ENCODE data around the gene PDZD7. TPM values are rescaled to one million over a fixed set of nuclear protein-coding genes. Genes with fewer than 3 reads are reported as not detected.

PDZD7 gene
- polyA plus RNA-seq, 6 donors from 2014 or later: 0.23 to 0.87 TPM; not detected in 4

DNA sequence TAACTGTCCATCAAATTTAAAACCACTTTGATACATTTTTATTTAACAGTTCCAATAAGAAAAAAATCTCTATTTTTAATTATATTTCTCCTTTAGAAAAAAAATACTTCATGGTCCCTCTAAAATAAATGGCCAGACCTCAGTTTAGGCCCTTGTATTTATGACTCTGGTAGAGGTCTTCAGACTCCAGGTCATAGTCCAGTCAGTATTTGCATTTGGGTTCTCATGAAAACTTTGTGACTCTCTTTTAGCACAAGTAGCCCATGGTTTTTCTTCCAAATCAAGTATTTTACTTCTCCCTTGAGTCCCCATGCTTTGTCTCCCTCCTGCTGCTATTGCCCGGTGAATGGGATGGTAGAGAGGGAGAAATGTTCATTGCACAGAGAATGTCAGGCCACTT lies 67.1 kb downstream of the PDZD7 start:
- no peak overlapping the region for H3K27ac Mint-ChIP-seq
- H3K27me3 Mint-ChIP-seq: peaks cover 0 to 5% (median 0%) of the 10 kb centered on the region in 3 donors
- peaks cover 6 to 7% (median 6%) of the 10 kb centered on the region in 3 donors for H3K4me1 Mint-ChIP-seq
- no peaks in the 10 kb centered on the region for H3K9me3 Mint-ChIP-seq
- no peak for DNase-seq
- H3K36me3 Mint-ChIP-seq: peaks cover 4 to 22% of the 10 kb centered on the region in 2 donors
- H3K4me3 Mint-ChIP-seq: no peak overlapping the region
- ATAC-seq (ENCODE audit: low read depth in 2 of 2): no peak

- peaks cover 0 to 2% (median 0%) of the 10 kb centered on the region in 3 donors for H3K27me3 Mint-ChIP-seq
- H3K36me3 Mint-ChIP-seq: peaks cover 8 to 26% of the 10 kb centered on the region in 2 donors
- H3K4me3 Mint-ChIP-seq: no peak overlapping the region
- no peak overlapping the region for H3K27ac Mint-ChIP-seq
- DNase-seq: no peak
- ATAC-seq (ENCODE audit: low read depth in 2 of 2): no peak
- no peaks in the 10 kb centered on the region for H3K9me3 Mint-ChIP-seq
- no peaks in the 10 kb centered on the region for H3K4me1 Mint-ChIP-seq
These were observed 68.4 kb downstream of the PDZD7 start for GRCh38 chr10:100962351-100963080.

GRCh38 chr10:100960251-100960650 lies 70.7 kb downstream of the PDZD7 start:
- Mint-ChIP-seq H3K36me3 (peaks cover 8 to 26% of the 10 kb centered on the region in 2 donors), H3K27ac (no peak overlapping the region), H3K4me1 (no peaks in the 10 kb centered on the region), H3K27me3 (no peaks in the 10 kb centered on the region), H3K4me3 (no peak overlapping the region), H3K9me3 (no peaks in the 10 kb centered on the region)
- ATAC-seq (ENCODE audit: low read depth in 2 of 2) (no peak), DNase-seq (no peak)

Other genes starting within 250 kb of the PDZD7 start
- 10 to 100 TPM in 3 of 6 donors, 1 to 10 TPM in 3; 5.8 to 17.0 (median 10.7) TPM for gene SLF2, start 118.2 kb downstream of the PDZD7 start, polyA plus RNA-seq (ENCODE audit: low read depth in 6 of 6)
- gene SEMA4G, start 61.6 kb downstream of the PDZD7 start, polyA plus RNA-seq (ENCODE audit: low read depth in 6 of 6): not detected
- gene MRPL43, start 43.6 kb downstream of the PDZD7 start, polyA plus RNA-seq (ENCODE audit: low read depth in 6 of 6): 100 to 1,000 TPM in 4 of 6 donors, 10 to 100 TPM in 2; 74.4 to 125 (median 113) TPM
- 10 to 100 TPM in 2 of 6 donors, 1 to 10 TPM in 3, not detected in 1; 5.5 to 13.3 (median 8.1) TPM for gene TWNK, start 43.6 kb downstream of the PDZD7 start, polyA plus RNA-seq (ENCODE audit: low read depth in 6 of 6)
- gene LZTS2, start 31.3 kb downstream of the PDZD7 start, polyA plus RNA-seq (ENCODE audit: low read depth in 6 of 6): 10 to 100 TPM in 5 of 6 donors, 1 to 10 TPM in 1; 2.2 to 21.5 (median 13.2) TPM
- 1 to 10 TPM; 3.5 to 6.4 (median 4.8) TPM for gene SFXN3, start 105 bp upstream of the PDZD7 start, polyA plus RNA-seq (ENCODE audit: low read depth in 6 of 6)
- not detected for gene KAZALD1, start 30.9 kb upstream of the PDZD7 start, polyA plus RNA-seq (ENCODE audit: low read depth in 6 of 6)
- gene TLX1, start 100.2 kb upstream of the PDZD7 start, polyA plus RNA-seq (ENCODE audit: low read depth in 6 of 6): not detected
- gene LBX1, start 198.3 kb upstream of the PDZD7 start, polyA plus RNA-seq (ENCODE audit: low read depth in 6 of 6): not detected